Mesodermal cell (in vitro differentiated cells): ENCODE measurements around the gene SUSD2.

Experiments
- H3K27ac ChIP-seq: 2 replicates; pipeline ENCODE4 v1.7.0; 2013; ENCODE audit warnings: mild to moderate bottlenecking, low read depth, low read length, moderate library complexity; ENCODE audit not compliant: severe bottlenecking
- H3K36me3 ChIP-seq: 2 replicates; pipeline ENCODE4 v1.7.1; 2013; ENCODE audit warnings: mild to moderate bottlenecking, low read length, moderate library complexity; ENCODE audit not compliant: control insufficient read depth, insufficient read depth
- H3K4me1 ChIP-seq: one replicate; pipeline ENCODE4 v1.7.1; 2013; ENCODE audit warnings: mild to moderate bottlenecking, low read length; ENCODE audit not compliant: insufficient read depth, control insufficient read depth, poor library complexity, severe bottlenecking
- H3K4me3 ChIP-seq: 2 replicates; pipeline ENCODE4 v1.7.0; 2013; ENCODE audit warnings: low read length, control low read depth, mild to moderate bottlenecking; ENCODE audit not compliant: insufficient read depth, poor library complexity, severe bottlenecking; ENCODE audit errors: extremely low read depth
- H3K9me3 ChIP-seq: 2 replicates; pipeline ENCODE4 v1.7.1; 2013; ENCODE audit warnings: mild to moderate bottlenecking, low read length, moderate library complexity; ENCODE audit not compliant: control insufficient read depth
- WGBS, 2 experiments: methylation state at CpG; one replicate each; pipeline ENCODE4 v1.1.5; 2013; ENCODE audit warnings: missing lambda C conversion rate in 2 of 2; ENCODE audit not compliant: insufficient coverage in 2 of 2; 5-methylcytosine and 5-hydroxymethylcytosine counted together

SUSD2 gene

GRCh38 chr22:24144056-24144777 lies 37.1 kb upstream of the SUSD2 start:
- 78 to 89% methylated on average over 1 of the region's 1 CpG for WGBS, 2 experiments
- H3K4me3 ChIP-seq = no peak overlapping the region
- peaks cover 10% of the 10 kb centered on the region for H3K36me3 ChIP-seq
- no peaks in the 10 kb centered on the region for H3K9me3 ChIP-seq
- H3K4me1 ChIP-seq = peaks cover 26% of the 10 kb centered on the region
- no peak overlapping the region for H3K27ac ChIP-seq

- peaks cover 15% of the 10 kb centered on the region for H3K36me3 ChIP-seq
- no peak overlapping the region for H3K27ac ChIP-seq
- H3K4me1 ChIP-seq = peaks cover 26% of the 10 kb centered on the region
- no peak overlapping the region for H3K4me3 ChIP-seq
- H3K9me3 ChIP-seq = no peaks in the 10 kb centered on the region
- 95 to 100% methylated on average over 2 of the region's 2 CpGs for WGBS, 2 experiments
Measured at GRCh38 chr22:24144778-24145085, 36.6 kb upstream of the SUSD2 start.

- 94 to 95% methylated on average over 8 to 9 of the region's 9 CpGs for WGBS, 2 experiments
- no peak overlapping the region for H3K4me3 ChIP-seq
- H3K36me3 ChIP-seq = peaks cover 11% of the 10 kb centered on the region
- no peaks in the 10 kb centered on the region for H3K9me3 ChIP-seq
- peaks cover 26% of the 10 kb centered on the region for H3K4me1 ChIP-seq
- peak overlapping the region; percentile 73 for H3K27ac ChIP-seq
Measured at GRCh38 chr22:24145446-24146193, 35.7 kb upstream of the SUSD2 start.

- Histone ChIP-seq H3K4me3 (no peak overlapping the region), H3K36me3 (peaks cover 11% of the 10 kb centered on the region), H3K4me1 (peaks cover 26% of the 10 kb centered on the region), H3K27ac (peak overlapping the region; percentile 73), H3K9me3 (no peaks in the 10 kb centered on the region)
- WGBS, 2 experiments = 67% methylated on average over 1 of the region's 4 CpGs; no CpG with 5 or more reads in 1 of the 2 experiments
Measured at GRCh38 chr22:24146194-24146616, 35.1 kb upstream of the SUSD2 start.

GRCh38 chr22:24146791-24147353 lies 34.4 kb upstream of the SUSD2 start:
- peak overlapping the region; percentile 65 for H3K27ac ChIP-seq
- H3K4me1 ChIP-seq = peaks cover 26% of the 10 kb centered on the region
- no peak overlapping the region for H3K4me3 ChIP-seq
- 65 to 82% methylated on average over 2 to 3 of the region's 4 CpGs for WGBS, 2 experiments
- H3K9me3 ChIP-seq = no peaks in the 10 kb centered on the region
- H3K36me3 ChIP-seq = peaks cover 11% of the 10 kb centered on the region

- Histone ChIP-seq H3K9me3 (no peaks in the 10 kb centered on the region), H3K36me3 (peaks cover 11% of the 10 kb centered on the region), H3K4me1 (peaks cover 27% of the 10 kb centered on the region), H3K27ac (peak overlapping the region; percentile 64), H3K4me3 (no peak overlapping the region)
- WGBS, 2 experiments = 71 to 91% methylated on average over 2 to 3 of the region's 3 CpGs
Measured at GRCh38 chr22:24147666-24148065, 33.6 kb upstream of the SUSD2 start.

- Histone ChIP-seq H3K27ac (no peak overlapping the region), H3K36me3 (peaks cover 11% of the 10 kb centered on the region), H3K9me3 (no peaks in the 10 kb centered on the region), H3K4me1 (peaks cover 36% of the 10 kb centered on the region), H3K4me3 (no peak overlapping the region)
- 86 to 89% methylated on average over 5 of the region's 5 CpGs for WGBS, 2 experiments
Measured at GRCh38 chr22:24148266-24149197, 32.8 kb upstream of the SUSD2 start.

GRCh38 chr22:24149198-24149590 lies 32.1 kb upstream of the SUSD2 start:
- no peak overlapping the region for H3K27ac ChIP-seq
- no peaks in the 10 kb centered on the region for H3K9me3 ChIP-seq
- peaks cover 40% of the 10 kb centered on the region for H3K4me1 ChIP-seq
- whole genome bisulfite sequencing, 2 experiments = 79 to 80% methylated on average over 3 to 4 of the region's 4 CpGs
- peaks cover 11% of the 10 kb centered on the region for H3K36me3 ChIP-seq
- no peak overlapping the region for H3K4me3 ChIP-seq

- H3K27ac ChIP-seq = no peak overlapping the region
- WGBS, 2 experiments = 91 to 94% methylated on average over 2 to 3 of the region's 3 CpGs
- H3K4me3 ChIP-seq = no peak overlapping the region
- H3K4me1 ChIP-seq = peaks cover 22% of the 10 kb centered on the region
- peaks cover 12% of the 10 kb centered on the region for H3K36me3 ChIP-seq
- no peaks in the 10 kb centered on the region for H3K9me3 ChIP-seq
Measured at GRCh38 chr22:24153353-24153752, 27.9 kb upstream of the SUSD2 start.

- no peak overlapping the region for H3K4me3 ChIP-seq
- H3K27ac ChIP-seq = no peak overlapping the region
- H3K9me3 ChIP-seq = no peaks in the 10 kb centered on the region
- WGBS, 2 experiments = 90 to 97% methylated on average over 3 to 4 of the region's 7 CpGs
- peaks cover 11% of the 10 kb centered on the region for H3K36me3 ChIP-seq
- peaks cover 22% of the 10 kb centered on the region for H3K4me1 ChIP-seq
Measured at GRCh38 chr22:24153959-24154358, 27.3 kb upstream of the SUSD2 start.
